Adrenal gland (tissue), 12 donors: ENCODE data around the gene FGF19. TPM values are rescaled to one million over a fixed set of nuclear protein-coding genes. Genes with fewer than 3 reads are reported as not detected.

Experiments used
- DNase-seq, 7 donors: peaks; one replicate each; pipeline ENCODE4 v3.0.0-alpha.2; 2019 to 2020
- H3K27ac ChIP-seq, 5 donors: fragments of 200-600 bp; sonication (generic) in 4 of 5; 1 replicate in 3 of 5; 2 replicates in 2 of 5; pipeline versions ENCODE4 v1.5.1 to v1.8.0; 2016 to 2020; ENCODE audit warnings: mild to moderate bottlenecking in 1 of 5
- H3K27me3 ChIP-seq: fragments of 200-600 bp; 2 replicates; pipeline ENCODE4 v1.8.0; 2021
- H3K36me3 ChIP-seq, 2 donors: fragments of 200-600 bp; replicated peaks in 1 of 2; 1 replicate in 1 of 2; 2 replicates in 1 of 2; pipeline versions ENCODE4 v1.5.1 to v1.8.0; 2018 to 2022
- H3K4me1 ChIP-seq, 2 donors: fragments of 200-600 bp; replicated peaks in 1 of 2; 1 replicate in 1 of 2; 2 replicates in 1 of 2; pipeline versions ENCODE4 v1.5.1 to v1.8.0; 2018 to 2021
- H3K4me3 ChIP-seq, 4 donors: fragments of 200-600 bp; sonication (generic) in 3 of 4; one replicate each; pipeline ENCODE4 v1.5.1; 2016 to 2018
- H3K9me3 ChIP-seq, 3 donors: fragments of 200-600 bp; sonication (generic) in 1 of 3; replicated peaks in 1 of 3; 1 replicate in 2 of 3; 2 replicates in 1 of 3; pipeline versions ENCODE4 v1.5.1 to v1.8.0; 2016 to 2021
- POLR2A ChIP-seq, 2 donors: fragments of 450-650 bp; IDR thresholded peaks; one replicate each; pipeline ENCODE4 v1.6.1; 2017; ENCODE audit warnings: antibody characterized with exemption in 2 of 2, mild to moderate bottlenecking in 2 of 2, moderate library complexity in 1 of 2
- WGBS, 4 donors: extraction: QIAGEN DNeasy Blood & Tissue Kit in 2 of 4; methylation state at CpG; one replicate each; pipeline versions ENCODE4 v1.1.5 to v1.1.7; 2013 to 2017; 5-methylcytosine and 5-hydroxymethylcytosine counted together
- intact Hi-C, 2 donors: fragments of 100-400 bp; cut with DNase I; formaldehyde crosslinking; loops; one replicate each; pipeline versions ENCODE4 v1.14.1 to v1.15.0; 2022 to 2023
- polyA plus RNA-seq, 3 donors: library from polyadenylated mRNA; stranded (reverse); fragments of 200-250 nt in 2 of 3; fragments of 350-450 nt in 1 of 3; fragmentation: Illumina TruSeq in 1 of 3; extraction: RNeasy Lipid Tissue Mini Kit (QIAGEN cat#74804) in 1 of 3; gene quantifications; one replicate each; pipeline ENCODE4 v1.2.3, GENCODE V29; 2013 to 2014
- total RNA-seq, 9 donors: library from RNA; depleted of rRNA in 4 of 9; stranded (reverse); fragments of >200 nt in 4 of 9; fragments of 120-200 nt in 1 of 9; fragmentation: NEBNext Ultra II Directional in 1 of 9; extraction: Animal tissue kit (Norgen Biotek cat#: 25700) in 1 of 9; gene quantifications; one replicate each; pipeline versions ENCODE4 v1.1.0 to v1.2.4, GENCODE V29; 2013 to 2023
- TF ChIP-seq, protein P1 (sequence below), 6 experiments: fragments of 450-650 bp in 4 of 6; fragments of 200-600 bp in 2 of 6; sonication (generic) in 1 of 6; IDR thresholded peaks; 1 replicate in 5 of 6; 2 replicates in 1 of 6; pipeline versions ENCODE4 v1.5.1 to v1.8.0; 2016 to 2021; ENCODE audit warnings: antibody characterized with exemption in 6 of 6, mild to moderate bottlenecking in 2 of 6, moderate library complexity in 1 of 6
- donor health status: healthy with polysubstance abuse.
- donor health status: Bipolar disorder and iron deficiency.
- donor health status: DM: yes; HTN: yes; CAD: no.
- donor health status: DM: no; HTN: no; CAD: no.
- donor health status: DM: no; HTN: no; CAD: no.
- donor health status: DM: yes; HTN: yes; CAD: no.

The FGF19 gene
- total and polyA plus RNA-seq, 12 donors, result not detected

DNA sequence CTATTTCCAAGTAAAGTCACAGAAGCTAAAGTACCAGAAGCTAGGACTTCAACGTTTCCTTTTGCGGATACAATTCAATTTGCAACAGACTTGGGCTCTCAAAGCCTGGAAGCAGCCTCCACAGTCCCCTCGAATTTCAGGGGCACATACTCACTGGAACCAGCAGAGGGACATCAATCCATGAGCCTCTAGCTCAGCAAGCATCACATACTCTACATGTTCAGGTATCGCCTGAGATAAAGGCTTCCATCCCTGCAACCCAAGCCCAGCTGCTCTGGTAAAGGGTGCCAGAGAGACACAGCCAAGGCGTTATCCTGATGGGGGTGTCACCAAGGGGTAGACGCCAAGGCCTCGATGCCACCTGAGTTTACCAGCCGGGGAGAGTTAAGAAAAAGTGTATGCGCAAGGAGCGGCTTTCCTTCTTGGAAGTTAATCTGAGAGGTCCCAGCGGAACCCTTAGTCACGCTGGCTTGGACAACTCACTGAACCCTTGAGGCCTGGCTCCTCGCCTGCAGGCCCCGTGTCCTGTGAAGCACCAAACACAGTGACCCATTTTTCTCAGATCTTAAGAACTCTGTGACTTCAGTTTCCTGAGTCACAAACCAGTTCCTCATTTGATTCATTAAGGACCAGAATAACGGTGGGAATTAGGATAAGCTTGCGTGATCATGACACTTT, 41.7 kb downstream of the FGF19 start:
- DNase-seq, result no peak
- Histone ChIP-seq H3K9me3 (no peaks in the 10 kb centered on the region), H3K27me3 (no peaks in the 10 kb centered on the region), H3K36me3 (peaks cover 0 to 16% of the 10 kb centered on the region in 2 donors), H3K4me3 (no peak overlapping the region), H3K4me1 (peaks cover 0 to 3% of the 10 kb centered on the region in 2 donors), H3K27ac (no peak overlapping the region)
- TF ChIP-seq, protein P1, sequence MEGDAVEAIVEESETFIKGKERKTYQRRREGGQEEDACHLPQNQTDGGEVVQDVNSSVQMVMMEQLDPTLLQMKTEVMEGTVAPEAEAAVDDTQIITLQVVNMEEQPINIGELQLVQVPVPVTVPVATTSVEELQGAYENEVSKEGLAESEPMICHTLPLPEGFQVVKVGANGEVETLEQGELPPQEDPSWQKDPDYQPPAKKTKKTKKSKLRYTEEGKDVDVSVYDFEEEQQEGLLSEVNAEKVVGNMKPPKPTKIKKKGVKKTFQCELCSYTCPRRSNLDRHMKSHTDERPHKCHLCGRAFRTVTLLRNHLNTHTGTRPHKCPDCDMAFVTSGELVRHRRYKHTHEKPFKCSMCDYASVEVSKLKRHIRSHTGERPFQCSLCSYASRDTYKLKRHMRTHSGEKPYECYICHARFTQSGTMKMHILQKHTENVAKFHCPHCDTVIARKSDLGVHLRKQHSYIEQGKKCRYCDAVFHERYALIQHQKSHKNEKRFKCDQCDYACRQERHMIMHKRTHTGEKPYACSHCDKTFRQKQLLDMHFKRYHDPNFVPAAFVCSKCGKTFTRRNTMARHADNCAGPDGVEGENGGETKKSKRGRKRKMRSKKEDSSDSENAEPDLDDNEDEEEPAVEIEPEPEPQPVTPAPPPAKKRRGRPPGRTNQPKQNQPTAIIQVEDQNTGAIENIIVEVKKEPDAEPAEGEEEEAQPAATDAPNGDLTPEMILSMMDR (IDR thresholded peaks at IDR 0.05), result no peak
- TF ChIP-seq POLR2A (IDR thresholded peaks at IDR 0.05), result no peak
- WGBS, 4 donors, result 76 to 85% (median 79%) methylated on average over 12 to 16 of the region's 16 CpGs
- intact Hi-C loops, result no loop called here

DNA sequence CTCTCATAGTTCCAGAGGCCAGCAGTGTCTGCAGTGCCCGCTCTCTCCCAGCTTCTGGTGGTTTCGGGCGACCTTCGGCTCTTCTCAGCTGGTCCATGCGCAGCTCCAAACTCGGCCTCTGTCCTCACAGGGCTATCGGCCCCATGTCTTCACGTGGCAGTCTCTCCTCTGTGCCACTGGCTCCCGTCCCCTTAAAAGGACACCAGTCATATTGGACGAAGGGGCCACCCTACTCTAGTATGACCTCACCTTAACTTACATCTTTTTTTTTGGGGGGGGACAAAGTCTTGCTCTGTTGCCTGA, 42.5 kb downstream of the FGF19 start:
- Histone ChIP-seq H3K27me3 (no peaks in the 10 kb centered on the region), H3K36me3 (peaks cover 0 to 8% of the 10 kb centered on the region in 2 donors), H3K9me3 (no peaks in the 10 kb centered on the region), H3K27ac (no peak overlapping the region), H3K4me3 (no peak overlapping the region), H3K4me1 (peaks cover 0 to 6% of the 10 kb centered on the region in 2 donors)
- intact Hi-C loops, result no loop called here
- TF ChIP-seq POLR2A (IDR thresholded peaks at IDR 0.05), result no peak
- TF ChIP-seq, protein P1 (IDR thresholded peaks at IDR 0.05), result no peak
- DNase-seq, result no peak
- 79 to 94% (median 88%) methylated on average over 10 of the region's 10 CpGs for WGBS, 4 donors

DNA sequence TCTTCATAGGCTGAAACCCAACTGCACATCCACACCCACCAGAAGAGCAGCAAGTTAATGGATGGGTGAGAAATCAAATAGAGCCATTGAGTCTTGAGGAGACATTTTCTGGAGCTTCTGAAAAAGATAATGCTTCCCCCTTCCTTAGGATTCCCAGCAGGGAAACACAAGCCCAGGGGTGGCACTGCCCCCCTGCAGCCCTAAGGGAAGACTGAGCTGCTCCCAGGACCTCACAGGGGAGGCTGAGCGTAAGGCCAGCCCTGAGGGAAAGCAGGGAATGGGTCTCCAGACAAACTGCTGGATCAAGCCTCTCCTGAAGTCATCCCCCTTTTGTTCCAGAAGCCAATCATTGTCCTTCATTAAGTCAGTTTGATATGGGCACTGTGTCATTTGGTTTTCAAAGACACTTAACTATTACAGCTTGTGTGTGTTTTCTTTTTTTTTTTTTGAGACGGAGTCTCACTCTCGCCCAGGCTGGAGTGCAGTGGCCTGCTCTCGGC, 43.8 kb downstream of the FGF19 start:
- no peaks in the 10 kb centered on the region for H3K9me3 ChIP-seq
- H3K27me3 ChIP-seq, result no peaks in the 10 kb centered on the region
- no peak overlapping the region for H3K4me3 ChIP-seq
- H3K27ac ChIP-seq, result no peak overlapping the region
- intact Hi-C loops, result no loop called here
- no peak for DNase-seq
- peaks cover 2 to 6% of the 10 kb centered on the region in 2 donors for H3K4me1 ChIP-seq
- 93 to 98% (median 94%) methylated on average over 4 of the region's 4 CpGs for WGBS, 4 donors
- no peak for TF ChIP-seq POLR2A (IDR thresholded peaks at IDR 0.05)
- TF ChIP-seq, protein P1 (IDR thresholded peaks at IDR 0.05), result no peak
- peaks cover 0 to 2% of the 10 kb centered on the region in 2 donors for H3K36me3 ChIP-seq

DNA sequence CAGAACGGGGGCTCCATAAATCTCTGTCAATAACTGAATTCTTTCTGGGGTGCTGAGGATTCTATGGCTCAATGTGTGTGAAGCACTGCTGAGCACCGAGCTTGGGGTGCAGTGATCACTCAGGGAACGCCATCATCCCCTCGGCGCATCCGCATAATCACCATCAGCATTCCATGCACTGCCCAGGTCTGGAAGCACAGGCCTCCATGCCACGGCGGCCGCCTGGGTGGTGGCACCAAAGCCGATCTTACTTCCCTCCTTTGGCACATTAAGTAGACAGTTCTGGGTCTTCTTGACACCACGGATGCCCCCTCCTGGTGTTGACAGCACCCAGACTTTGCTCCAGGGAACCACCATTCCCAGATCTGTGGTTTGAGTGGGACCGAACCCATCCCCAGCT, 44.2 kb downstream of the FGF19 start:
- DNase-seq, result no peak
- 92 to 96% (median 93%) methylated on average over 7 to 12 of the region's 12 CpGs for WGBS, 4 donors
- Histone ChIP-seq H3K27ac (no peak overlapping the region), H3K4me1 (peaks cover 6% of the 10 kb centered on the region in 2 donors), H3K4me3 (no peak overlapping the region), H3K36me3 (no peaks in the 10 kb centered on the region), H3K27me3 (no peaks in the 10 kb centered on the region), H3K9me3 (no peaks in the 10 kb centered on the region)
- intact Hi-C loops, result no loop called here
- TF ChIP-seq POLR2A (IDR thresholded peaks at IDR 0.05), result no peak
- TF ChIP-seq, protein P1 (IDR thresholded peaks at IDR 0.05), result no peak
